ENCODE results near the gene GUF1.

- TF ChIP-seq SP1 (IDR thresholded peaks at IDR 0.05; ENCODE audit: low read depth, low read length) (no peak), BRCA1 (IDR thresholded peaks at IDR 0.05; ENCODE audit: low read depth, low read length) (no peak), GATAD2B (conservative IDR thresholded peaks at IDR 0.05; ENCODE audit: low read depth) (no peak), SUZ12 (IDR thresholded peaks at IDR 0.05; ENCODE audit: unreplicated experiment) (no peak), KAT2A (conservative IDR thresholded peaks at IDR 0.05; ENCODE audit: control insufficient read depth, low read depth, low read length) (no peak), CTCF (IDR thresholded peaks at IDR 0.05 in 2 of 3, conservative IDR thresholded peaks at IDR 0.05 in 1 of 3; ENCODE audit: control insufficient read depth in 2 of 3, extremely low read depth in 1 of 3, insufficient read depth in 1 of 3, low read depth in 3 of 3, low read length in 3 of 3) (no peak), SIN3A (IDR thresholded peaks at IDR 0.05; ENCODE audit: low read depth, low read length) (no peak), BCL11A (IDR thresholded peaks at IDR 0.05; ENCODE audit: low read depth, low read length) (no peak), NR2C2 (IDR thresholded peaks at IDR 0.05; ENCODE audit: borderline replicate concordance, control insufficient read depth, insufficient read length, low read depth) (no peak), RAD21 (IDR thresholded peaks at IDR 0.05; ENCODE audit: insufficient read depth, low read depth, low read length) (no peak)
These were observed 49.3 kb downstream of the GUF1 start for GRCh38 chr4:44727471-44727870.
